ENCODE results near the gene FBXW7.
"Not testable (repeated sequence)": the region's sequence is repeated elsewhere in the genome, so short reads cannot be mapped to it uniquely, and the experiment has no call there.

The FBXW7 gene

GRCh38 chr4:152535903-152536544 lies at the start of gene FBXW7:
TSS of gene FBXW7 (minus strand) at chr4:152536092. CDS start at chr4:152411803, 124,289 bp downstream.
- peak; percentile 99 for DNase-seq

GRCh38 chr4:152585023-152585441 lies 49.1 kb upstream of the FBXW7 start:
- no peak for DNase-seq

- no peak for DNase-seq
Measured at GRCh38 chr4:152581536-152582160, 45.8 kb upstream of the FBXW7 start.

GRCh38 chr4:152579916-152580315 lies 44.0 kb upstream of the FBXW7 start:
- DNase-seq = no peak

- DNase-seq = no peak
Measured at GRCh38 chr4:152579107-152579764, 43.3 kb upstream of the FBXW7 start.

GRCh38 chr4:152578670-152579069 lies 42.8 kb upstream of the FBXW7 start:
- DNase-seq = no peak

- no peak for DNase-seq
Measured at GRCh38 chr4:152577708-152578396, 42.0 kb upstream of the FBXW7 start.

- no peak for DNase-seq
Measured at GRCh38 chr4:152575533-152575932, 39.6 kb upstream of the FBXW7 start.

- no peak for DNase-seq
Measured at GRCh38 chr4:152573861-152574260, 38.0 kb upstream of the FBXW7 start.

GRCh38 chr4:152572417-152573086 lies 36.7 kb upstream of the FBXW7 start:
- no peak for DNase-seq

- DNase-seq = no peak
Measured at GRCh38 chr4:152571770-152572169, 35.9 kb upstream of the FBXW7 start.

GRCh38 chr4:152571296-152571695 lies 35.4 kb upstream of the FBXW7 start:
- DNase-seq = no peak

GRCh38 chr4:152565333-152565732 lies 29.4 kb upstream of the FBXW7 start:
- DNase-seq = no peak

- no peak for DNase-seq
Measured at GRCh38 chr4:152564336-152564735, 28.4 kb upstream of the FBXW7 start.

- DNase-seq = no peak
Measured at GRCh38 chr4:152563209-152563608, 27.3 kb upstream of the FBXW7 start.

GRCh38 chr4:152559641-152560040 lies 23.7 kb upstream of the FBXW7 start:
- DNase-seq = no peak

- no peak for DNase-seq
Measured at GRCh38 chr4:152558396-152558795, 22.5 kb upstream of the FBXW7 start.

- no peak for DNase-seq
Measured at GRCh38 chr4:152556834-152557233, 20.9 kb upstream of the FBXW7 start.

GRCh38 chr4:152556283-152556682 lies 20.4 kb upstream of the FBXW7 start:
- DNase-seq = no peak

- no peak for DNase-seq
Measured at GRCh38 chr4:152554742-152555141, 18.9 kb upstream of the FBXW7 start.

- not testable (repeated sequence) for DNase-seq
Measured at GRCh38 chr4:152550687-152551086, 14.8 kb upstream of the FBXW7 start.

- DNase-seq = no peak
Measured at GRCh38 chr4:152545088-152545487, 9.2 kb upstream of the FBXW7 start.

GRCh38 chr4:152544533-152544932 lies 8.6 kb upstream of the FBXW7 start:
- DNase-seq = not testable (repeated sequence)
